Measurements from ENCODE around the gene FAM181A.

FAM181A gene

GRCh38 chr14:93943930-93944329 lies 16.8 kb downstream of the FAM181A start:
- DNase-seq (ENCODE audit: low read depth): no peak
- no peak overlapping the region for H3K4me3 ChIP-seq (ENCODE audit: low read depth, low read length)
- TF ChIP-seq, protein P1, sequence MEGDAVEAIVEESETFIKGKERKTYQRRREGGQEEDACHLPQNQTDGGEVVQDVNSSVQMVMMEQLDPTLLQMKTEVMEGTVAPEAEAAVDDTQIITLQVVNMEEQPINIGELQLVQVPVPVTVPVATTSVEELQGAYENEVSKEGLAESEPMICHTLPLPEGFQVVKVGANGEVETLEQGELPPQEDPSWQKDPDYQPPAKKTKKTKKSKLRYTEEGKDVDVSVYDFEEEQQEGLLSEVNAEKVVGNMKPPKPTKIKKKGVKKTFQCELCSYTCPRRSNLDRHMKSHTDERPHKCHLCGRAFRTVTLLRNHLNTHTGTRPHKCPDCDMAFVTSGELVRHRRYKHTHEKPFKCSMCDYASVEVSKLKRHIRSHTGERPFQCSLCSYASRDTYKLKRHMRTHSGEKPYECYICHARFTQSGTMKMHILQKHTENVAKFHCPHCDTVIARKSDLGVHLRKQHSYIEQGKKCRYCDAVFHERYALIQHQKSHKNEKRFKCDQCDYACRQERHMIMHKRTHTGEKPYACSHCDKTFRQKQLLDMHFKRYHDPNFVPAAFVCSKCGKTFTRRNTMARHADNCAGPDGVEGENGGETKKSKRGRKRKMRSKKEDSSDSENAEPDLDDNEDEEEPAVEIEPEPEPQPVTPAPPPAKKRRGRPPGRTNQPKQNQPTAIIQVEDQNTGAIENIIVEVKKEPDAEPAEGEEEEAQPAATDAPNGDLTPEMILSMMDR (IDR thresholded peaks at IDR 0.05; ENCODE audit: low read depth, low read length, missing control alignments): no peak

- TF ChIP-seq, protein P1 (IDR thresholded peaks at IDR 0.05; ENCODE audit: low read depth, low read length, missing control alignments): no peak
- no peak overlapping the region for H3K4me3 ChIP-seq (ENCODE audit: low read depth, low read length)
- DNase-seq (ENCODE audit: low read depth): no peak
Measured at GRCh38 chr14:93944348-93945069, 17.4 kb downstream of the FAM181A start.

DNA sequence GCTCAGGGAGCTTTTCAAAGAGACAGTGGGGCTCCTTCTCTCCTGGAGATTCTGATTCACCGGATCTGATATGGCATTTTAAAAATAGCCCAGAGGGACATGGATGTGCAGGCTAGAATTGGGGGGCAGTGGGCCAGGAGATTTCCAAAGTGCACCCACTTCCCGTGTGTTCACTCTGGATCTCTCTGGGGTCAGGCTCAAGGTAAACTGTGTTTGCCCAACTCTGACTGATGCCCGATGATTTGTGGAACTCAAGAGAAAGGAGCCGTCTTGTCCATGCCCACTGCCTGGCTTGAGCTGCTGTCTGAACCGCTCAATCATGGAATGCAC lies 17.9 kb downstream of the FAM181A start:
- TF ChIP-seq, protein P1 (IDR thresholded peaks at IDR 0.05; ENCODE audit: low read depth, low read length, missing control alignments): no peak

DNA sequence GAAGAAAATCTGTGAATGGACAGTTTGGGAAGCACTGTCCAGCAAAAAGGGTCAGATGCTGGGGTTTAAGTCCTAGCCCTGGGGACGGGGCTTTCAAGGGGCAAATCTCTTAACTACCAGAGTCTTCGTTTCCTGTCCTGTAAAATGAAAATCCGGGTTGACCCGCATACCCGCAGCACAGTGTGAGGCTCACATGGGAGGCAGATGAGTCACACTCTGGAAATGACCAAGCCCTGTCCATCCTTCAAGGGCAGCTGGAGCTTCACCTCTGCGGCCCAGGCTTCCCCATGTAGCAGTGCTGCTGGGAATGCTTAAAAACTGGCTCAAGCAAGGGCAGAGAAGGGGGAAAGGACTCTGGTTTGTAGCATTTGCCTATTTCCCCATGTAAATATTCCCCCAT lies 19.0 kb downstream of the FAM181A start:
- no peak for DNase-seq (ENCODE audit: low read depth)
- no peak overlapping the region for H3K4me3 ChIP-seq (ENCODE audit: low read depth, low read length)
- TF ChIP-seq, protein P1 (IDR thresholded peaks at IDR 0.05; ENCODE audit: low read depth, low read length, missing control alignments): no peak

More for the DNA sequence above, 17.9 kb downstream of the FAM181A start:
- no peak for DNase-seq (ENCODE audit: low read depth)
- no peak overlapping the region for H3K4me3 ChIP-seq (ENCODE audit: low read depth, low read length)

DNA sequence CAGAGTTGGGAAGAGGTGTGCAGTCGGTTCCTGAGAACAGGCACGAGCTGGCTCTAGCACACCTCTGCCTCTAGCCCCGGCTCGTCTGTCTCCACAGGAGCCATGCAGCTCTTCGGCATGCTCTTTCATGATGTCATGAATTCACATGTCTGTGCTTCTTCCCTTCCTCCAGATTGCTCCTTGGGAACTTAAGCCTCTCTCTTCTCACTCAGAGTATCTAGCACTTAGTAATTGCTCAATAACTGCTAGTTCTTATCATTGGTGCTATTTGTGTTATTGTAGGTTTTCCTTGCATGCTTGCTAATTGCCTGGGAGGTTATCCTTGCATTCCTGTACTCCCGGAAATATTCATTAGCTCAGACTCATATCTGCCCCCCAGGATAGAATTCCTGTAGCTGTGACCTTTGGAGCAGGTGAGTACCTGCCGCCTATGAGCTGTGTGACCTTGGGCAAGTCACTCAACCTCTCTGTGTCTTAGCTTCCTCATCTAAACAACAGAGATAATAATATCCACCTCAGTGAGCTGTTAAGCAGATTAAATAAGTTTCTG lies 19.5 kb downstream of the FAM181A start:
- no peak for DNase-seq (ENCODE audit: low read depth)
- TF ChIP-seq, protein P1 (IDR thresholded peaks at IDR 0.05; ENCODE audit: low read depth, low read length, missing control alignments): no peak
- no peak overlapping the region for H3K4me3 ChIP-seq (ENCODE audit: low read depth, low read length)

DNA sequence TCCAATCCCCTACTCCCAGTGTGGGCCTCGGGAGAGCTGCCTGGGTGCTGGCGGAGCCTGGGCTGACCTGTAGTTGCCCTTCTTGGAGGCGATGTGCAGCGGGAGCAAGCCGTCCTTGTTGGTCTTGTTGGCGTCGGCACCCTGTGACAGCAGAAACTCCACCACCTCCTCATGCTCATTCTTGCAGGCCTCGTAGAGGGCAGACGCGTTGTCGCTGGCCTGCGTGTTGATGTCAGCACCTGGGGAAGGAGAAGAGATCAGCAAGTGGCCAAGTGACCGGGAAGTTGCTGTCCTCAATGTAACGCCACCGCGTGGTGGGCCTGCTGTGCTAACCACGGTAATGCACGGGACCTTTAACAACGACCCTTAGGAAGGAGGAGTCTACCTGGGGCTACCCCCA lies 20.1 kb downstream of the FAM181A start:
- no peak for DNase-seq (ENCODE audit: low read depth)
- TF ChIP-seq, protein P1 (IDR thresholded peaks at IDR 0.05; ENCODE audit: low read depth, low read length, missing control alignments): no peak
- no peak overlapping the region for H3K4me3 ChIP-seq (ENCODE audit: low read depth, low read length)

All from GM12864 (cell line).